GM19452 (cell line): ENCODE measurements around the gene RFX7.
"Not testable (repeated sequence)": the region's sequence is repeated elsewhere in the genome, so short reads cannot be mapped to it uniquely, and the experiment has no call there.

Experiments used
- ATAC-seq: cut with Tn5 transposase; IDR thresholded peaks from one replicate; pipeline ENCODE4 v1.9.1; 2021; ENCODE audit not compliant: unreplicated experiment

The RFX7 gene

DNA sequence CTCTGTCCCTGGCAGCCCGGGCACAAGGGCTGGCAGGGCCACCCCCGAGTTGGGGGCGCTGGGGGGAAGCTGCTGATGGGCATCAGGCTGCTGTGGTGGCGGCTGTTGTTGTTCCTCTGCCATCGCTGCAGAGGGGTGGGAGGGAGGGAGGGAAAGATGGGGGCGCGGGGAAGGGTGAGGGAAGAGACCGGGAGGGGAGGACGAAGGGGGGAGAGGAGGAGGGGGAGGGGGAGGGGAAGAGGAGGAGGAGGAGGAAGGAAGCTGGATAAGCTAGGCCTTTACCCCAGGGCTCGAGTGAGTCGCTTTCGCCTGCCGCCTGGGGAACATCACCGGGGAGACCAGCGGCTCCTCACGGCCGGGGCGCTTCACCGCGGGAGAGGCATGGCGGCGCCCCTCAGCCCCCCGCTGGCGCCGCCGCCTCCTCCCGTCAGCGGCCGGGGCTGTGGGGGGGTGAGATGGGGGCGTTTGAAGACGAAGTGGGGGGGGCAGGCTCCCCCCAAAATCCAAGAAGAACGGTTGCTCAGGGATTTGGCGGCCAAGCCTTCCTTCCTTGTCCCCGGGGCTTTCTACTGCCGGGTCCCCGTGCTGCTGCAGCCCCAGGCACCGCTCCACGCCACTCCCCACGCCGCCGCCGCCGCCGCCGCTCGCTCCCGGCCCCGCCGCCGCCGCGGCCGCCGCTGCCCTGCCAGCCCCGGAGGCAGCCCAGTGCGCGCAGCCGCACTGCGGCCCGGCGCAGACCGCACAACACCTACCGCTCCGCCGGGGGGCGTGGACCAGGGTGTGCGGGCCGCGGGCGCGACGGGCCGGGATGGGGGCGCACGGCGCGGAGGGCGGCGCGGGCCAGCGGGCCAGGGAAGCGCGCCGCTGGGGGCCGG, at the start of gene RFX7:
RFX7 (minus strand) TSS at position 717 of the 875 bp plus-strand sequence; CDS start at position 123, 594 bp downstream.
- ATAC-seq: peak; percentile 48

DNA sequence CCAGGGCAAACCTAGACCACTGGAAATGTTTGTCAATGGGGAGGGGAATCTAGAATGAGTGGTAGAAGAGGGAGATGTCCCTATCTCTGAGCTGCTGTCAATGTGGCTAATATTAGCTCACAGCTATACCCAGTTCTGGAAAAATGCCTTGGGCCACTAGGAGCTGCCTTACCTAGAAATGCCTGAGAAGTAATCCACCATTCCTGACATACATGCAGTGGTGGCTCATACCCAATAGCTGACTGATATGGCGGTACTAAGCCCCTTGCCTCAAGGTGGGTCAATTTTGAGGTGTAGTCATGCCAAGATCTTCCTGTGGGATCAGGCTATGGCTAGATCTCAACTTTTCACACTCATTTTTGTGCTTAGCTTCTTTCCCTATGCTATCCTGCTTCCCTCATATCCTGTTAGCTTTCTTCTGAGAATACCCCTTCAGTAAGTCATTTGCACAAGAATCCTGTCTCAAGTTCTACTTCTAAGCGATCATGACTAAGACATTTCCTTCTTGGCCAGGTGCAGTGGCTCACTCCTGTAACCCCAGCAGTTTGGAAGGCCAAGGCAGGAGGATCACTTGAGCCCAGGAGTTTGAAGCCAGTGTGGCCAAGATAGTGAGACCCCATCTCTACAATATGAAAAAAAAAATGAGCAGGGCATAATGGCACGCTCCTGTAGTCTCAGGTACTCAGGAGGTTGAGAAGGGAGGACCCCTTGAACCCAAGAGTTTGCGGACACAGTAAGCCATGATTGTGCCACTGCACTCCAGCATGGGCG, 49.1 kb upstream of the RFX7 start:
- ATAC-seq: no peak

DNA sequence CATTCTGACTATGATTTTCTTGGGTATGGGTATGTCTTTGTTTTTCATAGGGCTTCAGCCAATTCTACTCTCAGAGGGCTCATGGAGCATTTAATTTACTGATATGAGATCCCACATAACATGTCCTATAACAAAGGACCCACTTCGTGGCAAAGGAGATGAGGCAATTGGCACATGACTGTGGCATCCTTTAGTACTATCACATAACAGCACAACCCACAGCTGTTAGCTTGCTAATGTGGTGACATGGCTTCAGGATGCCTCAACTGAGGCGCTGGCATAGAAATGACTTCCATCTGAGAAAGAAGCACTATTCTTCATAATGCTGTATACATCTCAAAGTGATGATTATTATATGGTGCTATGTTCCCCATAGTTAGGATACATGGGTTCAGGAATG, 48.1 kb upstream of the RFX7 start:
- ATAC-seq: no peak

DNA sequence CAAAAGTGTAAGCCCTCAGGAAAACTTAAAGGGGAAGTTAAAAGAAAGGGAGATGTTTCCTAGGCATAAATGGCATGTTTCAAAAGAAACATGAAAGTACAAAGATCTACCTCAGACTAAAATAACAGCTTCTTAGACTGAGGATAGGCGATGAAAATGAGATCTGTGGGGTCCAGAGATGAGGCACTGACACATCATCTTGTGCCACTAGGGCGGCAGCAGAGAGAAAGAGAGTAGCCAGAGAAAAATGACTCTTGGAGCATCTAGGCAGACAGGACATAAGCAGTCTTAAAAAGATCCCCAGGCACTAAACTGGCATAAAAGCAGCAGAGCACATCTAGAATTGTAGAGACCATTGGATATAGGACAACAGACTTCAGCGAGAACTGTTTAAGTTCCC, 42.5 kb upstream of the RFX7 start:
- ATAC-seq: no peak

DNA sequence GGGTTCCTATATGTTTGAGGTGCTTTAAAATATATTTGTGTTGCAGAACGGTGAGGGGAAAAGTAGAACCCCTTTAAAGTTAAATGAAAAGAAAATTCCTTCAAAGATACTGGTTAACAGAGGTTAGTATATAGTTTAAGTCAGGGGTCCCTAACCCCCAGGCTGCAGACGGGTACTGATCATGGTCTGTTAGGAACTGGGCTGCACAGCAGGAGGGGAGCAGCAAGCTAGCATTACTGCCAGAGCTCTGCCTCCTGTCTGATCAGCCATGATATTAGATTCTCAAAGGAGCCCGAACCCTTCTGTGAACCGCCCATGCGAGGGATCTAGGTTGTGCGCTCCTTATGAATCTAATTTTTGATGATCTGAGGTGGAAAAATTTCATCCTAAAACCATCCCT, 37.5 kb upstream of the RFX7 start:
- ATAC-seq: no peak

DNA sequence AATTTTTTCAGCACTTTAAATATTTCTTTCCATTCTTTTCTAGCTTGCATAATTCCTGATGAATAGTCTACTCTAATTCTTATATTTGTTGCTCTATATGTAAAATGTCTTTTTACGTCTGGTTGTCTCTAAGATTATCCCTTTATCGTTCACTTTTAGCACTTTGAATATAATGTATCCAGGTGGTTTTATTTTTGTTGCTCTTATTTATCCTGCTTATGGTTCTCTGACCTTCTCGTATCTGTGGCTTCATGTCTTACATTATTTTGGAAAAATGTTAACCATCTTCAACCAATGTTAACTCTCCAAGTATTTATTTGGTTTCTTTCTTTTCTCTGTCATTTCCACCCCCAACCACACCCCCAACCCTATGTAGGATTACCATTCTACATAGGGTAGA, 30.0 kb upstream of the RFX7 start:
- ATAC-seq: no peak

DNA sequence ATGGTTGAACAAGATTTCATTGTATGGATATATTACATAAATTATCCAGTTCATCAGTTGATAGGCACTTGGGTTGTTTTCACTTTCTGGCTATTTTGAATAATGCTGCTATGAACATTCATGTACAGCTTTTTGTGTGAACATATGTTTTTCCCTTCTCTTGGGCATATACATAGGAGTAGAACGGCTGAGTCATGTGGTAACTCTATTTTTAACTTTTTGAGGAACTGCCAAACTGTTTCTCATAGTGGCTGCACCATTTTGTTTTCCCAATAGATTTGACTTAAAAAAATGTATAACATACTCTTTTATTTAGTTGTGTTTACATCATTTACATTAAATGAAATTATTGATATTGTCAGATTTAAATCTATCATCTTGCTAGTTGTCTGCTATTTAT, 28.8 kb upstream of the RFX7 start:
- ATAC-seq: no peak

DNA sequence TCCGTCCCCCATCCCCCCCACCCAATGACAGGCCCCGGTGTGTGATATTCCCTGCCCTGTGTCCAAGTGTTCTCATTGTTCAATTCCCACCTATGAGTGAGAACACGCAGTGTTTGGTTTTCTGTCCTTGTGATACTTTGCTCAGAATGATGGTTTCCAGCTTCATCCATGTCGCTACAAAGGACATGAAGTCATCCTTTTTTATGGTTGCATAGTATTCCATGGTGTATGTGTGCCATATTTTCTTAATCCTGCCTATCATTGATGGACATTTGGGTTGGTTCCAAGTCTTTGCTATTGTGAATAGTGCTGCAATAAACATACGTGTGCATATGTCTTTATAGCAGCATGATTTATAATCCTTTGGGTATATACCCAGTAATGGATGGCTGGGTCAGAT, 22.8 kb upstream of the RFX7 start:
- ATAC-seq: not testable (repeated sequence)

DNA sequence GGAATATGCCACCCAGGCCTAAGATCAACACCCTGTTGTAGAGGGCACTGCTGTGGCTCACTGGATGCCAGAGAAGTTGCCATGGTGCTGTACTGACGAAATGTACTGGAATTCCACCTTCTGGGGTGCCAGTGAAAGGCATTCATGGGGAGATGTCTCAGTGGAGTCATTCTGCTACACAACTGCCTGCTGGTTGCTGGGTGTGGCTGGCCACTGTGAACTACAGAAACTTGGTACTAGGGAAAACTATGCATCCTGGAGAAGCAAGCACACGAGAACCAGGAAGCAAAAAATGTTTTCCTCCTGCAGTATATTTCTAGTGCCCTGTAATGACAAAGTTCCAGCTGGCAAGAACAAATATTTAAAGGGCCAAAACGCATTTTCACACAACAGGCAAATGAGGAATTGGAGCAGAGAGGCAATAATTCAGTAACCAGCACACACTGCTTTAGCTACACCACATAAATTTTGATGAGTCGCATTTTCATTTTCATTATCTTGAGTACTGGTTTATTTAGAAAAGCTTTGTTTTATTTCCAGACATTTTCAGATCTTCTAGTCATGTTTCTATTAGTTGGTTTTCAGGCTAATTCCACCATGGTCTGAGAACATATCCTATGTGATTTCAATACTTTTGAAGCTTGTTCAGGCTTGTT, 18.3 kb upstream of the RFX7 start:
- ATAC-seq: no peak

DNA sequence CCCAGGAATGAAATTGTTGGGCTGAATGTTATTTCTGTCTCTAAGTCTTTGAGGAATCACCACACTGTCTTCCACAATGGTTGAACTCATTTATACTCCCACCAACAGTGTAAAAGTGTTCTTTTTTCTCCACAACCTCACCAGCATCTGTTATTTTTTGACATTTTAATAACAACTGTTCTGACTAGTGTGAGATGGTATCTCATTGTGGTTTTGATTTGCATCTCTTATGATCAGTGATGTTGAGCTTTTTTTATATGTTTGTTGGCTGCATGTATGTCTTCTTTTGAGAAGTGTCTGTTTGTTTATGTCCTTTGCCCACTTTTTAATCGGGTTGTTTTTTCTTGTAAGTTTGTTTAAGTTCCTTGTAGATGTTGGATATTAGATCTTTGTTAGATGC, 13.6 kb upstream of the RFX7 start:
- ATAC-seq: not testable (repeated sequence)

DNA sequence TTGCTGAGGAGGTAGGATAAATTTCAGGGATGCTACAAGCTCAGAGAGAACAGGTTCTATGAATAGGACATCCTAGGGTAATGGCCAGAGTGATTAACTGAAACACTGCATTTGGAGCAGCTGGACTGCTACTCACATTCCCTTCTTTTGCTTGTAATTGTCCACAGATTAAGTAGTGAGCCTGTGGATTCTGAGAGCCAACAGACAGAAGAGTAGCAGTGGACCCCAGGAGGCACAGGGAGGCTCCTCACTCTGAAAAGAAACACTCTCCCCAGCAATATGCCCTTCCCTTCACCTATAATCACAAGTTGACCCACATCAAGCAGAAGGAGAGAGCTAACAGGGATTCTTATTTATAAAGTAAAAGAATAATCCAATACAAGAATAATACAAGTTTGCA, 10.6 kb upstream of the RFX7 start:
- ATAC-seq: no peak

DNA sequence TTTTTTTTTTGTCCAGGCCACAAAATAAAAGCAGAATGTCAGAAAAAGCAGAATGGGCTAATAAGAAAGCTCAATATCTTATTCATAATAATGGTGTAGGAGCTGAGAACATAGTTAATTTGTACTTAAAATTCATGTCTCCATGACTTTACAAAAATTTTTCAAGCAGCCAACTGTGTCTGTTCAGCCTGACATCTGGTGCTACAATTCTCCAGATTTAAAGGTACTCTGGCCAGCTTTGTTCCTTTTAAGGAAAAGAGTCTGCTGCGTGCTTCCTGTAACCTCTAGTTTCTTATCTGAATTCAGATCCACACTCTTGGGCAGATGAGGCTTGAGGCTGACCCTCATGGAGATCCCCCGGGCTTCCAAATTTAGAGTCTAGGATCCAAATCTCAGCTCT, 8.7 kb upstream of the RFX7 start:
- no peak for ATAC-seq

DNA sequence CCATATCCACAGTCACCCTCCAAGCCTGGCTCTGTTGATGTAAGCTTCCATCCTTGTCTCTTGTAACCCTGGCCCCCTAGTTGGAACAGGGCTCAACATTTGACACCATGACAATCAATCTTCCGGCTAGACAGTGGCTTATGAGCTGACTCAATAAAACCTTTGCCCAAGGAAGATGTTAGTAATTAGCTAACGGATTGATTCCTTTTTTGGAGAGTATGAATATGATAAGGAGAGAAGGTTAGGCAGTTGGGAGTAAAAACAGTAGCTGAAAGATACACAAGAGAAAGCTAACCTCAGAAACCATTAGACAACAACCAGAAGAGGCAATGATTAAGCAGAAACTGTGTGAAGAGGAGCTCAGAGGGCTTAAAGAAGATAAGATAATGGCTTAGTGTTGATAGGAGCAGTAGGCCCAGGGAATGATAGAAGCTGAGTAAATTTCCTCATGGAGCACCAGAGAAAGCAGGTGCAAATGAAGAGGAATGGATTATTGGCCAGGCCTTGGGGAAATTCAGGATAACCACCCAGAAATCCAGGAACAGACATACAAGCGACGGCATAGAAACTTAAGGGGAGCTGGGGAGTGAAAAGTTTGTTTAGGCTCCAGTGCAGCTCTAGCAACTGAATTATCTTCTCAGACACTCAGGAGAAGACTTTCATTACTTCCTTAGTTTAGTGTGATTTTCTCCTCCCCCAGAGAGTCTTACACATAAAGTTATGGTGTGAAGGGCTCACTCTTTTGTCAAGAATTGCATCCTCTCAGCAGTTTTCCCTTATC, 7.8 kb upstream of the RFX7 start:
- ATAC-seq: no peak

DNA sequence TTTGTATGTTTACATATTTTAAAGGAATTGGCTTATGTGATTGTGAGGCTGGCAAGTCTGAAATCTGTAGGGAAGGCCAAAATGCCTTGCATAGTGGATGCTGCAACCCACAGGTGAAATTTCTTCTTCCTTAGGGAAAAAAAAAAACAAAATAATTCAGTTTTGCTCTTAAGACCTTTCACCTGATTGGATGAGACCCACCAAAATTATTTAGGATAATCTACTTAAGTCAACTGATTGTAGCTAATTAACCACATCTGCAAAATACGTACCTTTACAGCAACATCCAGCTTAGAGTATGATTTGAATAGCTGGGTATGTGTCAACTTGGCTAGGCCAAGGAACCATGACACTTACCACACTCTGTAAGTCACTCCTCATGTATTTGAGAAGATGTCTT, 6.9 kb upstream of the RFX7 start:
- ATAC-seq: no peak

DNA sequence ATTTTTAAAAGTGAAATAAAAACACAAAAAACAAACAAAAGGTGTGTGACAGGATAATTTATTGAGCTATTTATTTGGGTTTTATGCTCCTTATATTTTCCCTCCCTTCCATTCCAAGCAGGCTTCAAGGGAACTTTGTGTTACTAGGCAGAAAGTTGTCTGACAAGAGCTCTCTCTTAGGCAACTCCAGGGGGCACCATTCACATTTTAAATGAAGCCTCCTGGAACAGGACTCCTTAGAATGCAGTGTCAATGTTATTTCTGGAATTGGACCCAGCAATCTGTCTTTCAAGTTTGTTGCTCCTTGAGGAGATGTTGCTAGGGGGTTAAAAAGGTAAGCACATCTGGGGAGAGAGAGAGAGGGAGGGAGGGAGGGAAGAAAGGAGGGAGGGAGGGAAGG, 5.4 kb upstream of the RFX7 start:
- ATAC-seq: no peak

DNA sequence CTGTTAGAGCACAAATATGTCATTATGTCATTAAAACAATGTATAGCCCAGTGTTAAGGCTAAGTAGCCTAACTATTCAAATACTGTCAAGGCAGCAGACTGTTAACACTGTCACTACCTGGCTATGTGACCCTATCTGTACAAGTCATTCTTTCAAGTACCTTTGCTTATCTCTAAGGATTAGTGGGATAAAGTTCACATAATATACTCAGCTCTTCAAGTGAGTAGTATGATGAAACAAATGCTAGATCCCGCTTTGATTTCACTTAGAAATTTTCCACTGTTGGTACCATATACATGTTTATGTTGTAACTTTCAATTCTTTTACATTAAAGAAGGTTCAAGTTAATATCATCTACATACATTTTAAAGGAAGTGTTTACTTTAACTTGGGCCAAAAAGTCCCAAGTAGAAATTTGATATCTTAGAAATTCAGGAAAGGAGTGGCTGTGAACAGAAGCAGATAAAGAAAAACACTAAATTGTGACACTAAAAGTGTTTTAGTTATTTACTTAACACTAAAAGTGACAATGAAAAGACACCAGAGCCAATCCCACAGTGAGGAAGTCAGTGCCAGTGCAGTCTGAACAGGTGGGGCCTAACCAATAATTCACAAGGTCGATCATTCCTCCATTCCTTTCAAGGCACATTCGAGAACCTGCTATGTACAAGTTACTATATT, 4.8 kb upstream of the RFX7 start:
- no peak for ATAC-seq

DNA sequence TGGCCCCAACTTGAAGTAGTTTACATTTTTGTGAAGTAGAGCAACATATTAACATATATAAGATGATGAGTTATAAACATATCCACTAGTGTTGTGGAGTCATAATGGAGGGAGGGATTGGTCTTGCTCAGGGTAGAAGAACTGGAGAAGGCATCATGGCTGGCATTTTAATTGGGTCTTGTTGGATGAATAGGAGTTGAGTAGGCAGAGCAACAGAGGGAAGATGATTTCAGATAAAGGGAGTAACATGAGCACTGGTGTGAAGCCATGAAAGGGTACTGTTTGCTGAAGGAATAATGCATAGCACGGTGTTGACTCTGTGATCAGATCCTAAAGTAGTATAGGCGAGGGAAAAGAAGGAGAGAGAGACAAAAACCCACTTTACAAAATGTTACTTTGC, 3.6 kb upstream of the RFX7 start:
- ATAC-seq: no peak

DNA sequence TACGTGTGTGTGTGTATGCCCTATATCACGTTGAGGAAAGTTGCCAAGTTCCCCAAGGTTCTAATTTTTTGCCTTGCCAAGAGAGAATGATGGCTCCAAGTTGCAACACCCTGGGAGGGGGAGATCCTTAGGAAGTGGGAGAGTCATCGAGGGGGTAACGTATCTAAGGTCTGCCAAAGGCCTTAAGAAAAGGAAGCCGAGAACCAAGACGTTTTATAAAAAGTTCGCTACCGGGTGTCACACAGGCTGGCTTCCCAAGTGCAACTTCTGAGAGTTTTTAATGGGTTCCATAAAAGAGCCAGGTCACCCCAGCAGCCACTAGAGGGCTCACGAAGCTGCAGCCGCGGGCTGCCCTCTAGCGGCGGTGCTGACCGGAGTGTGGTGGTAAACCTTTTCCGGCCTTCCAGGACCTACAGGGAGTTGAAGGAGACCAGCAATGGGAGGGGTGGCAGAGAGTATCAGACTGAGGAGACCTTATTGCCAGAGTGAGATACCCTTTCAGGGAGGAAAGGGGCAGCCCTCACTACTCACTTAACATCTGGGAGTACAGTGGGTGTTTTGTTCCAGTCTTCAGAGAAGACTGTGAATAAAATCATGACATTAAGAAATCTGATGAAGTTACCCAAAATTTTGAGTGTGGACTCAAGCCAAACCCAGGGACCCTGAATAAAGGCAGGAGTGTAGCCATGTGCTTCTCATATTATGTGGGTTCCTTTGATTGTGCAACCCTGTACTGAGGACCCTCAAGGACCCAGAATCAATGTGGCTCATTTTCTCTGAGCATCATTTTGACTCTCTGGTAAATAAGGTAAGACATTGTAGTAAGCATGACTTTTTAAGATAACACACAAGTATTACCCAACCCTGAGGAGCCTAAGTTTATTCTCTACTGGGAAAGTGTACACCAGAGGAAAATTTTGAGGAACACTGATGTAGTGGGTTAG, 2.5 kb upstream of the RFX7 start:
- ATAC-seq: peak; percentile 69

DNA sequence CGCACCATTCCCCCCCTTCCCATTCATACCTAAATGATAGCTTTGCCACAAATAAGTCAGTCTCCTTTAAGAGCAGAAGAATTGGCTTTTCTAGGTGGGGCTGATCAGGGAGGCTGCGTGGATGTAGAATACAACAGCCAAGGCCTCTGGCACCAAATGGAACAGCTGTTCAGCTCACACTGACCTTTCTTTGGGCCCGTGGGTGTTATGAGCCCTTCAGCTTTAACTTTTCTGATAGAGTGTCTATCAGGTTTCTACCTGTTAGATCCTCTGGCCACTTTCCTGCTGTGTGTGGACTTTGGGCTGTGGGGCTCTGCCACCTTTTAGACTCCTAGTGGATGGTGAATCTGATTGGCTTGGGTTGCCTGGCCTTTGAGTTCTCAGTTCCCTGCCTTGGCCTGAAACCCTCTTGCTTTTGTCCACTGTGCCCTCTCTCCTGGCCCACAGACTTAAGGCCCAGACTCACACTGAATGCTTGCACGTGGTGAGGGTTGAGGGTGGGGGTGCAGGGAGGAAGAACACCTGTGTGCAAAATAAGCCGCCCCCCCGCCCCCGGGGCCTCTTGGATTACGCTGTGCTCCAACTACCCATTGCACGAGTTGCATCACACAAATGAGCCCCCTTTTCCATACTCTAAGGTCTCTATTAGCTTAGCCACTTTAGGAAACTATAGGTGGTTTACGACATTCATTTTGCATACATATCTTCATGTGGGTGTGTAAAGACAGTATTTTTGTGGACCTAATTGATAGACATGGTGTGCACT, 1.3 kb upstream of the RFX7 start:
- no peak for ATAC-seq
